CD4-positive, alpha-beta T cell (primary cell): ENCODE measurements around the gene FRAT1. TPM values are rescaled to one million over a fixed set of nuclear protein-coding genes. Genes with fewer than 3 reads are reported as not detected.

Experiments used
- ATAC-seq: fragments of 200-7000 bp; cut with Tn5 transposase; one replicate; pipeline ENCODE4 v1.10.0; 2022; ENCODE audit warnings: mild to moderate bottlenecking; ENCODE audit not compliant: poor library complexity
- CTCF ChIA-PET: fragments of 350-600 bp; sonication (Branson Sonifier 250); formaldehyde crosslinking; loops from one replicate; lab custom pipeline; 2021; ENCODE audit warnings: antibody characterized with exemption, inconsistent platforms; lab: Charles Lee
- POLR2A ChIA-PET: fragments of 350-600 bp; sonication (Branson Sonifier 250); formaldehyde crosslinking; loops from one replicate; lab custom pipeline; 2021; ENCODE audit warnings: antibody characterized with exemption, inconsistent platforms; lab: Charles Lee
- DNase-seq, 14 experiments: peaks; one replicate each; pipeline ENCODE4 v3.0.0-alpha.2; 2013 to 2020; ENCODE audit warnings: mixed read lengths in 2 of 14
- H3K27ac ChIP-seq, 2 donors: one replicate each; pipeline versions ENCODE4 v1.5.1 to v1.7.0; 2013; ENCODE audit warnings: low read length in 2 of 2, low read depth in 1 of 2, mild to moderate bottlenecking in 1 of 2
- H3K27me3 ChIP-seq, 2 experiments: 1 replicate in 1 of 2; 2 replicates in 1 of 2; pipeline versions ENCODE4 v1.6.1 to v1.7.0; 2013; ENCODE audit warnings: low read length in 2 of 2, control low read depth in 1 of 2, mild to moderate bottlenecking in 1 of 2, moderate library complexity in 1 of 2; ENCODE audit not compliant: insufficient read depth in 2 of 2, control insufficient read depth in 1 of 2
- H3K36me3 ChIP-seq: one replicate; pipeline ENCODE4 v1.6.1; 2013; ENCODE audit warnings: low read length, control low read depth; ENCODE audit not compliant: insufficient read depth
- H3K4me1 ChIP-seq: one replicate; pipeline ENCODE4 v1.6.1; 2013; ENCODE audit warnings: low read length, control low read depth; ENCODE audit not compliant: insufficient read depth
- H3K4me3 ChIP-seq: one replicate; pipeline ENCODE4 v1.5.1; 2013; ENCODE audit warnings: mild to moderate bottlenecking, low read length, moderate library complexity
- H3K9me3 ChIP-seq, 2 experiments: 1 replicate in 1 of 2; 2 replicates in 1 of 2; pipeline versions ENCODE4 v1.6.1 to v1.7.0; 2013; ENCODE audit warnings: low read length in 2 of 2, mild to moderate bottlenecking in 2 of 2, control low read depth in 1 of 2, moderate library complexity in 1 of 2; ENCODE audit not compliant: control insufficient read depth in 1 of 2, insufficient read depth in 1 of 2
- H3K27ac Mint-ChIP-seq: one replicate; pipeline ENCODE4 v1.8.0; 2020; ENCODE audit warnings: mixed read lengths
- H3K27me3 Mint-ChIP-seq: one replicate; pipeline ENCODE4 v1.8.0; 2021; ENCODE audit warnings: mixed read lengths
- H3K36me3 Mint-ChIP-seq: one replicate; pipeline ENCODE4 v1.8.0; 2021; ENCODE audit warnings: low read depth, mixed read lengths
- H3K4me1 Mint-ChIP-seq: one replicate; pipeline ENCODE4 v1.8.0; 2021; ENCODE audit warnings: low read depth, mixed read lengths
- H3K4me3 Mint-ChIP-seq: one replicate; pipeline ENCODE4 v1.8.0; 2020; ENCODE audit warnings: mild to moderate bottlenecking, mixed read lengths
- H3K9me3 Mint-ChIP-seq: one replicate; pipeline ENCODE4 v1.8.0; 2020; ENCODE audit warnings: mixed read lengths
- intact Hi-C, 2 experiments: fragments of 100-400 bp; cut with DNase I in 1 of 2; cut with micrococcal nuclease in 1 of 2; formaldehyde crosslinking; loops; one replicate each; pipeline versions ENCODE4 v1.15.1 to v1.9.0; 2023 to 2025; cut with DNase I, micrococcal nuclease
- total RNA-seq, 174 experiments: library from RNA in 2 of 174; stranded (reverse) in 2 of 174; gene quantifications; one replicate each; pipeline ENCODE4 v1.2.3 and lab custom pipeline; 2021 to 2026
- TF ChIP-seq, protein P1 (sequence below): fragments of 200-600 bp; IDR thresholded peaks from one replicate; pipeline ENCODE4 v1.8.0; 2022; ENCODE audit warnings: antibody characterized with exemption, mild to moderate bottlenecking

The FRAT1 gene
- total RNA-seq, 2 experiments from 2014 or later = 45.2 to 45.5 TPM

DNA sequence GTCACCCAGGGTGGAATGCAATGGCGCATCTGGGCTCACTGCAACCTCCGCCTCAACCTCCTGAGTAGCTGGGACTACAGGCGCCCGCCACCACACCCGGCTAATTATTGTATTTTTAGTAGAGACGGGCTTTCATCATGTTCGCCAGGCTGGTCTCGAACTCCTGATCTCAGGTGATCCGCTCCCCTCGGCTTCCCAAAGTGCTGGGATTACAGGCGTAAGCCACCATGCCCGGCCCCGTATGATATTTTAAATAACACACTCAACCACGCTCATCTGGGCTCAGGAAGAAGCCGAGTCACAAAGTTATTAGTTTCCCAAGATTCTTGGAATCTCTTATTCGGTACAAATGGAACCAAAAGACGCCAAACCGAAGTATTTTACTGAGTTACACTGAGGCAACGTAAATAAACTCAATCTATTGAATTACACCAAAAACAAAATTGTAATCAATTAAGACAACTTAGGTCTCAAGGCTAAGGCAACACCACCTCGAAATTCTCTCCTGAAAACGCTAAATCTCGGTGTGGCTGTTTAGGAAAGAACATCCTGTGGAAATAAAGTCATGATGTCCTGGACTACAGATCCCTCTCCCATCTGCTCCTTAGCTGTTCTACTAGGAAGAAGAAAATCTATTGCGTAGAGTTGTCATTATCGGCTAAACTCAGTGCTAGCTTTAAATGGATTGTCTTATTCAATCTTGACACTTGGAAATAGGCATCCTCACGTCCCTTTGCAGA, 27.5 kb upstream of the FRAT1 start:
- H3K9me3 Mint-ChIP-seq = no peaks in the 10 kb centered on the region
- no peaks in the 10 kb centered on the region for H3K27me3 ChIP-seq
- H3K27me3 Mint-ChIP-seq = no peaks in the 10 kb centered on the region
- DNase-seq (no peak), ATAC-seq (no peak)
- peaks cover 13% of the 10 kb centered on the region for H3K4me1 ChIP-seq
- TF ChIP-seq, protein P1, sequence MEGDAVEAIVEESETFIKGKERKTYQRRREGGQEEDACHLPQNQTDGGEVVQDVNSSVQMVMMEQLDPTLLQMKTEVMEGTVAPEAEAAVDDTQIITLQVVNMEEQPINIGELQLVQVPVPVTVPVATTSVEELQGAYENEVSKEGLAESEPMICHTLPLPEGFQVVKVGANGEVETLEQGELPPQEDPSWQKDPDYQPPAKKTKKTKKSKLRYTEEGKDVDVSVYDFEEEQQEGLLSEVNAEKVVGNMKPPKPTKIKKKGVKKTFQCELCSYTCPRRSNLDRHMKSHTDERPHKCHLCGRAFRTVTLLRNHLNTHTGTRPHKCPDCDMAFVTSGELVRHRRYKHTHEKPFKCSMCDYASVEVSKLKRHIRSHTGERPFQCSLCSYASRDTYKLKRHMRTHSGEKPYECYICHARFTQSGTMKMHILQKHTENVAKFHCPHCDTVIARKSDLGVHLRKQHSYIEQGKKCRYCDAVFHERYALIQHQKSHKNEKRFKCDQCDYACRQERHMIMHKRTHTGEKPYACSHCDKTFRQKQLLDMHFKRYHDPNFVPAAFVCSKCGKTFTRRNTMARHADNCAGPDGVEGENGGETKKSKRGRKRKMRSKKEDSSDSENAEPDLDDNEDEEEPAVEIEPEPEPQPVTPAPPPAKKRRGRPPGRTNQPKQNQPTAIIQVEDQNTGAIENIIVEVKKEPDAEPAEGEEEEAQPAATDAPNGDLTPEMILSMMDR = no peak
- intact Hi-C loops = loop anchor here (1.0 to 10.0 kb wide), 7 partner anchors 27 to 843 kb away; partner anchors contain the start of genes RRP12 (in 2 of the 2), FRAT2 (in 1 of the 2), MMS19 (in 1 of the 2) and R3HCC1L (in 1 of the 2)
- peaks cover 9% of the 10 kb centered on the region for H3K36me3 ChIP-seq
- peaks cover 18% of the 10 kb centered on the region for H3K4me1 Mint-ChIP-seq
- H3K36me3 Mint-ChIP-seq = peaks cover 14% of the 10 kb centered on the region
- peak overlapping the region; percentile 50 for H3K27ac Mint-ChIP-seq
- CTCF ChIA-PET = interaction anchor here (2.5 kb wide), 1 partner anchor 13 kb away, joined by 11 read pairs; no protein-coding TSS in a partner anchor
- H3K4me3 Mint-ChIP-seq = peak overlapping the region; percentile 95
- peak overlapping the region; percentile 72 for H3K4me3 ChIP-seq
- H3K9me3 ChIP-seq = no peaks in the 10 kb centered on the region
- no peak overlapping the region for H3K27ac ChIP-seq
- POLR2A ChIA-PET = interaction anchor here (0.9 to 2.7 kb wide), 5 partner anchors 13 to 110 kb away, joined by 4 to 25 read pairs (median 6); partner anchors contain the start of genes FRAT1, FRAT2 and RRP12

DNA sequence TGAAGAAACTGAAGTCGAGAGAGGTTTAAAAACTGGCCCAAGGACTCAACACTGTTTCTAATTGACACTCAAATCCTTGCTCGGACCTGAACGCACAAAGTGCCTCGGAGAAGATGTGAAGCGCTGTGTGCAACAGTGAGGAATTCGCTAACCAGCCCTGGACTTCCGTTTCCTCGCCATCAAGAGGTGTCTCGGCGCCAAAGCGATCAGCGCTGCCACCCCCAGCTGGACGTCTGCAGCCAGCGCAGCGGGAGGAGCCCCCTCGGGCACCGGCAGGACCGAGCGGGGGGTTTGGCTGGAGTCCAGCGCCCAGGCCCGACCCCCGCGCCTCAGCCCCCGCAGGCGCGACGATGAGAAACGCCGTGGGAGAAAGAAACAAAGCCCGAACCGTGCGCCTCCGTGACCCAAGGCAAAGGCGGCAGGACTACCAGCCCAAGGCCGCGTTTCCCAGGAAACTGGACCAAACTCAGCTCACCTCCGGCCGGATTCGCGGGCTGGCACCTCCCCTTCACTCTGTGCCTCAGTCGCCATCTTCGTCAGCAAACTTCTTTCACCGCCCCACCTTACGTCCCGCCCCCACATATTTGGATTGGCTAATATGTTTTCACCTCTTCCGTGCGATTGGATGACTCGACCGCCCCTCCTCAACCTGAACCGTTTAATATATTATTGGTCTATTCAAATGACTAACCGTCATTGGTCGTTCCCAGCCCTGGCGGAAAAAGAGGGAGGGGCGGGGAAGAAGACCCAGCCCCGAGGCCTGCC, 26.8 kb upstream of the FRAT1 start, which contains the start of gene ARHGAP19:
Gene ARHGAP19 (minus strand): TSS at position 541 of the 765 bp plus-strand sequence. CDS start 10 bp downstream, at position 531.
- POLR2A ChIA-PET = interaction anchor here (0.9 to 2.7 kb wide), 5 partner anchors 14 to 109 kb away, joined by 4 to 25 read pairs (median 6); partner anchors contain the start of genes FRAT1, FRAT2 and RRP12
- intact Hi-C loops = loop anchor here (1.0 to 10.0 kb wide), 7 partner anchors 26 to 843 kb away; partner anchors contain the start of genes RRP12 (in 2 of the 2), FRAT2 (in 1 of the 2), MMS19 (in 1 of the 2) and R3HCC1L (in 1 of the 2)
- Mint-ChIP-seq H3K4me3 (peak within 1 kb of the TSS; percentile 95), H3K36me3 (peaks cover 11% of the 10 kb centered on the region), H3K9me3 (no peaks in the 10 kb centered on the region), H3K27me3 (no peaks in the 10 kb centered on the region), H3K4me1 (peaks cover 18% of the 10 kb centered on the region), H3K27ac (peak within 1 kb of the TSS; percentile 50)
- Histone ChIP-seq H3K9me3 (no peaks in the 10 kb centered on the region), H3K27me3 (no peaks in the 10 kb centered on the region), H3K27ac (peak within 1 kb of the TSS; percentile 49 to 65), H3K4me1 (peaks cover 13% of the 10 kb centered on the region), H3K36me3 (peaks cover 2% of the 10 kb centered on the region), H3K4me3 (peak within 1 kb of the TSS; percentile 72)
- TF ChIP-seq, protein P1 = no peak
- CTCF ChIA-PET = interaction anchor here (2.5 kb wide), 1 partner anchor 14 kb away, joined by 11 read pairs; no protein-coding TSS in a partner anchor
- peak; percentile 86 to 97 (median 90) for DNase-seq
- ATAC-seq = peak; percentile 99

DNA sequence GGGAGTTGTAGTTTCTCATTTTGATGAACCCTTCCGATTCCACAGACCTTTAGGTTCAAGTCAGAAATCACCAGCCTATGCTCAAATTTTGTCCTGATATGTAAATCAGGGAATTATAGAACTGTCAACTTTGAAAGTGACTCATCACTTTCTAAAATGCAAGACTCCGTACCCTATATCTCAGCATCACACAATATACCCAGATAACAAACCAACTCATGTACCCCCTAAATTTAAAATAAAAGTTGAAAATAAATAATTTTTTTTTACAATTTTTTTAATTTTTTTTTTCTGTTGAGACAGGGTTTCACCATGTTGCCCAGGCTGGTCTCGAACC, 26.2 kb upstream of the FRAT1 start:
- no peak overlapping the region for H3K27ac ChIP-seq
- H3K27ac Mint-ChIP-seq = peak overlapping the region; percentile 50
- ChIA-PET CTCF (interaction anchor here (1.7 to 2.5 kb wide), 2 partner anchors 14 to 63 kb away, joined by 3 to 11 read pairs; no protein-coding TSS in a partner anchor), POLR2A (interaction anchor here (1.1 to 2.7 kb wide), 3 partner anchors 14 to 42 kb away, joined by 6 to 25 read pairs (median 6); partner anchors contain the start of genes FRAT1 and FRAT2)
- no peaks in the 10 kb centered on the region for H3K27me3 ChIP-seq
- H3K4me1 Mint-ChIP-seq = peaks cover 18% of the 10 kb centered on the region
- H3K9me3 Mint-ChIP-seq = no peaks in the 10 kb centered on the region
- no peaks in the 10 kb centered on the region for H3K9me3 ChIP-seq
- intact Hi-C loops = loop anchor here (1.0 to 10.0 kb wide), 7 partner anchors 25 to 842 kb away; partner anchors contain the start of genes RRP12 (in 2 of the 2), FRAT2 (in 1 of the 2), MMS19 (in 1 of the 2) and R3HCC1L (in 1 of the 2)
- no peak for ATAC-seq
- H3K36me3 ChIP-seq = no peaks in the 10 kb centered on the region
- H3K4me3 Mint-ChIP-seq = peak overlapping the region; percentile 95
- H3K36me3 Mint-ChIP-seq = peaks cover 9% of the 10 kb centered on the region
- no peak for DNase-seq
- no peak overlapping the region for H3K4me3 ChIP-seq
- TF ChIP-seq, protein P1 = no peak
- peaks cover 2% of the 10 kb centered on the region for H3K27me3 Mint-ChIP-seq
- peaks cover 13% of the 10 kb centered on the region for H3K4me1 ChIP-seq
